Stimulated activated naive CD8-positive, alpha-beta T cell treated with anti-CD3 and anti-CD28 coated beads, Interleukin-15, amount 100 ng/mL, for 72 hours (primary cell): ENCODE measurements around the gene SOWAHD.
"Not testable (repeated sequence)": the region's sequence is repeated elsewhere in the genome, so short reads cannot be mapped to it uniquely, and the experiment has no call there.

Source experiments
- ATAC-seq: fragments of 150-1000 bp; cut with Tn5 transposase; 2 replicates; pipeline ENCODE4 v1.10.0; 2021; ENCODE audit warnings: mild to moderate bottlenecking, moderate library complexity
- DNase-seq, 2 donors: peaks; one replicate each; pipeline ENCODE4 v3.0.0; 2021 to 2022
- H3K27ac Mint-ChIP-seq, 2 donors: one replicate each; pipeline ENCODE4 v1.8.0; 2022; ENCODE audit warnings: mild to moderate bottlenecking in 2 of 2, mixed read lengths in 2 of 2, moderate library complexity in 2 of 2
- H3K27me3 Mint-ChIP-seq: one replicate; pipeline ENCODE4 v1.8.0; 2022; ENCODE audit warnings: mixed read lengths
- H3K4me1 Mint-ChIP-seq: one replicate; pipeline ENCODE4 v1.8.0; 2022; ENCODE audit warnings: mild to moderate bottlenecking, mixed read lengths
- H3K4me3 Mint-ChIP-seq, 2 donors: one replicate each; pipeline ENCODE4 v1.8.0; 2022; ENCODE audit warnings: mild to moderate bottlenecking in 2 of 2, mixed read lengths in 2 of 2, moderate library complexity in 1 of 2
- H3K9me3 Mint-ChIP-seq, 2 donors: one replicate each; pipeline ENCODE4 v1.8.0; 2022; ENCODE audit warnings: mixed read lengths in 2 of 2

The SOWAHD gene

GRCh38 chrX:119778829-119779228 is 20.4 kb downstream of the SOWAHD start:
- H3K27me3 Mint-ChIP-seq, result no peaks in the 10 kb centered on the region
- no peak for DNase-seq
- H3K27ac Mint-ChIP-seq, result no peak overlapping the region
- H3K9me3 Mint-ChIP-seq, result no peaks in the 10 kb centered on the region
- H3K4me3 Mint-ChIP-seq, result no peak overlapping the region
- ATAC-seq, result no peak
- H3K4me1 Mint-ChIP-seq, result peaks cover 19% of the 10 kb centered on the region

- Mint-ChIP-seq H3K27me3 (no peaks in the 10 kb centered on the region), H3K4me3 (no peak overlapping the region), H3K9me3 (no peaks in the 10 kb centered on the region), H3K4me1 (peaks cover 22% of the 10 kb centered on the region), H3K27ac (peak overlapping the region in 1 of 2 donors; percentile 86)
- DNase-seq (no peak), ATAC-seq (no peak)
These were observed 24.6 kb downstream of the SOWAHD start for GRCh38 chrX:119783026-119783425.

GRCh38 chrX:119784747-119785446 is 26.5 kb downstream of the SOWAHD start:
- Mint-ChIP-seq H3K4me3 (peak overlapping the region; percentile 4 to 6), H3K27ac (peak overlapping the region in 1 of 2 donors; percentile 59), H3K4me1 (peaks cover 29% of the 10 kb centered on the region), H3K9me3 (no peaks in the 10 kb centered on the region), H3K27me3 (no peaks in the 10 kb centered on the region)
- peak; percentile 62 for ATAC-seq
- peak; percentile 35 to 42 for DNase-seq

GRCh38 chrX:119790977-119791436 is 32.6 kb downstream of the SOWAHD start:
- peak overlapping the region; percentile 86 to 95 for H3K4me3 Mint-ChIP-seq
- no peaks in the 10 kb centered on the region for H3K9me3 Mint-ChIP-seq
- peak overlapping the region; percentile 98 for H3K27ac Mint-ChIP-seq
- H3K27me3 Mint-ChIP-seq, result no peaks in the 10 kb centered on the region
- peak; percentile 16 to 42 for DNase-seq
- peaks cover 12% of the 10 kb centered on the region for H3K4me1 Mint-ChIP-seq
- ATAC-seq, result peak; percentile 32

- Mint-ChIP-seq H3K4me3 (peak within 1 kb of the TSS; percentile 86 to 95), H3K27me3 (no peaks in the 10 kb centered on the region), H3K9me3 (no peaks in the 10 kb centered on the region), H3K4me1 (peaks cover 12% of the 10 kb centered on the region), H3K27ac (peak within 1 kb of the TSS; percentile 98)
- DNase-seq (peak; percentile 76 to 85), ATAC-seq (peak; percentile 96)
These were observed 33.2 kb downstream of the SOWAHD start, which contains the start of gene RPL39 for GRCh38 chrX:119791437-119792231. Gene RPL39, minus strand, starts transcription at chrX:119791630. Its CDS starts 54 bp downstream, at chrX:119791576.

- Mint-ChIP-seq H3K27me3 (no peaks in the 10 kb centered on the region), H3K9me3 (no peaks in the 10 kb centered on the region), H3K4me3 (no peak overlapping the region), H3K4me1 (no peaks in the 10 kb centered on the region), H3K27ac (no peak overlapping the region)
- DNase-seq (no peak), ATAC-seq (no peak)
These were observed 43.1 kb downstream of the SOWAHD start for GRCh38 chrX:119801253-119802221.

GRCh38 chrX:119802546-119802945 is 44.2 kb downstream of the SOWAHD start:
- Mint-ChIP-seq H3K9me3 (no peaks in the 10 kb centered on the region), H3K4me3 (no peak overlapping the region), H3K27me3 (no peaks in the 10 kb centered on the region), H3K4me1 (no peaks in the 10 kb centered on the region), H3K27ac (no peak overlapping the region)
- DNase-seq (no peak), ATAC-seq (no peak)

- DNase-seq, result not testable (repeated sequence)
These were observed 50.1 kb downstream of the SOWAHD start for GRCh38 chrX:119808461-119808860.

GRCh38 chrX:119809185-119809666 is 50.8 kb downstream of the SOWAHD start:
- Mint-ChIP-seq H3K27ac (no peak overlapping the region), H3K27me3 (no peaks in the 10 kb centered on the region), H3K4me1 (no peaks in the 10 kb centered on the region), H3K4me3 (no peak overlapping the region), H3K9me3 (no peaks in the 10 kb centered on the region)
- DNase-seq, result no peak
- ATAC-seq, result no peak

More at GRCh38 chrX:119808461-119808860, 50.1 kb downstream of the SOWAHD start:
- not testable (repeated sequence) for H3K4me3 Mint-ChIP-seq, ATAC-seq, H3K9me3 Mint-ChIP-seq, H3K27ac Mint-ChIP-seq, H3K4me1 Mint-ChIP-seq, H3K27me3 Mint-ChIP-seq
